ENCODE results near the gene KCNJ15.

The KCNJ15 gene

GRCh38 chr21:38315122-38315521, 58.3 kb downstream of the KCNJ15 start:
- no peaks in the 10 kb centered on the region for H3K9me3 ChIP-seq (replicated peaks; ENCODE audit: low read length)
- H3K4me1 ChIP-seq (ENCODE audit: control insufficient read depth, insufficient read depth, low read length), result peaks cover 23% of the 10 kb centered on the region
- no peak overlapping the region for H3K4me3 ChIP-seq (ENCODE audit: low read length)
- no peaks in the 10 kb centered on the region for H3K36me3 ChIP-seq (ENCODE audit: insufficient read depth, low read length)
- H3K4me2 ChIP-seq (ENCODE audit: low read length), result no peak overlapping the region
- H3K9ac ChIP-seq (ENCODE audit: low read depth, low read length), result no peak overlapping the region
- H3K27me3 ChIP-seq (ENCODE audit: control insufficient read depth, insufficient read depth, low read length), result no peaks in the 10 kb centered on the region

GRCh38 chr21:38319781-38320180, 63.0 kb downstream of the KCNJ15 start:
- Histone ChIP-seq H3K9me3 (replicated peaks; ENCODE audit: low read length) (no peaks in the 10 kb centered on the region), H3K9ac (ENCODE audit: low read depth, low read length) (peak overlapping the region; percentile 65), H3K27me3 (ENCODE audit: control insufficient read depth, insufficient read depth, low read length) (no peaks in the 10 kb centered on the region), H3K4me2 (ENCODE audit: low read length) (no peak overlapping the region), H3K4me1 (ENCODE audit: control insufficient read depth, insufficient read depth, low read length) (peaks cover 43% of the 10 kb centered on the region), H3K4me3 (ENCODE audit: low read length) (no peak overlapping the region), H3K36me3 (ENCODE audit: insufficient read depth, low read length) (no peaks in the 10 kb centered on the region)

- Histone ChIP-seq H3K4me1 (ENCODE audit: control insufficient read depth, insufficient read depth, low read length) (peaks cover 61% of the 10 kb centered on the region), H3K36me3 (ENCODE audit: insufficient read depth, low read length) (no peaks in the 10 kb centered on the region), H3K27me3 (ENCODE audit: control insufficient read depth, insufficient read depth, low read length) (no peaks in the 10 kb centered on the region), H3K4me3 (ENCODE audit: low read length) (no peak overlapping the region), H3K9ac (ENCODE audit: low read depth, low read length) (peak overlapping the region; percentile 80), H3K9me3 (replicated peaks; ENCODE audit: low read length) (no peaks in the 10 kb centered on the region), H3K4me2 (ENCODE audit: low read length) (no peak overlapping the region)
These were observed 64.8 kb downstream of the KCNJ15 start for GRCh38 chr21:38321568-38321967.

- Histone ChIP-seq H3K4me1 (ENCODE audit: control insufficient read depth, insufficient read depth, low read length) (peaks cover 70% of the 10 kb centered on the region), H3K27me3 (ENCODE audit: control insufficient read depth, insufficient read depth, low read length) (no peaks in the 10 kb centered on the region), H3K4me2 (ENCODE audit: low read length) (no peak overlapping the region), H3K36me3 (ENCODE audit: insufficient read depth, low read length) (no peaks in the 10 kb centered on the region), H3K9me3 (replicated peaks; ENCODE audit: low read length) (no peaks in the 10 kb centered on the region), H3K9ac (ENCODE audit: low read depth, low read length) (peak overlapping the region; percentile 80), H3K4me3 (ENCODE audit: low read length) (no peak overlapping the region)
These were observed 65.6 kb downstream of the KCNJ15 start for GRCh38 chr21:38322311-38322950.

GRCh38 chr21:38323721-38324531, 67.1 kb downstream of the KCNJ15 start:
- H3K9me3 ChIP-seq (replicated peaks; ENCODE audit: low read length), result no peaks in the 10 kb centered on the region
- H3K27me3 ChIP-seq (ENCODE audit: control insufficient read depth, insufficient read depth, low read length), result no peaks in the 10 kb centered on the region
- peak overlapping the region; percentile 87 for H3K9ac ChIP-seq (ENCODE audit: low read depth, low read length)
- H3K36me3 ChIP-seq (ENCODE audit: insufficient read depth, low read length), result no peaks in the 10 kb centered on the region
- H3K4me3 ChIP-seq (ENCODE audit: low read length), result peak overlapping the region; percentile 28
- peak overlapping the region; percentile 62 for H3K4me2 ChIP-seq (ENCODE audit: low read length)
- H3K4me1 ChIP-seq (ENCODE audit: control insufficient read depth, insufficient read depth, low read length), result peaks cover 83% of the 10 kb centered on the region

GRCh38 chr21:38325216-38325615, 68.4 kb downstream of the KCNJ15 start:
- Histone ChIP-seq H3K4me3 (ENCODE audit: low read length) (no peak overlapping the region), H3K27me3 (ENCODE audit: control insufficient read depth, insufficient read depth, low read length) (no peaks in the 10 kb centered on the region), H3K4me2 (ENCODE audit: low read length) (peak overlapping the region; percentile 62), H3K36me3 (ENCODE audit: insufficient read depth, low read length) (no peaks in the 10 kb centered on the region), H3K4me1 (ENCODE audit: control insufficient read depth, insufficient read depth, low read length) (peaks cover 86% of the 10 kb centered on the region), H3K9me3 (replicated peaks; ENCODE audit: low read length) (no peaks in the 10 kb centered on the region), H3K9ac (ENCODE audit: low read depth, low read length) (peak overlapping the region; percentile 87)

- H3K9ac ChIP-seq (ENCODE audit: low read depth, low read length), result peak overlapping the region; percentile 87
- H3K27me3 ChIP-seq (ENCODE audit: control insufficient read depth, insufficient read depth, low read length), result no peaks in the 10 kb centered on the region
- no peak overlapping the region for H3K4me3 ChIP-seq (ENCODE audit: low read length)
- H3K4me2 ChIP-seq (ENCODE audit: low read length), result no peak overlapping the region
- H3K9me3 ChIP-seq (replicated peaks; ENCODE audit: low read length), result no peaks in the 10 kb centered on the region
- peaks cover 89% of the 10 kb centered on the region for H3K4me1 ChIP-seq (ENCODE audit: control insufficient read depth, insufficient read depth, low read length)
- no peaks in the 10 kb centered on the region for H3K36me3 ChIP-seq (ENCODE audit: insufficient read depth, low read length)
These were observed 69.1 kb downstream of the KCNJ15 start for GRCh38 chr21:38325731-38326420.

GRCh38 chr21:38326429-38326828, 69.6 kb downstream of the KCNJ15 start:
- Histone ChIP-seq H3K4me2 (ENCODE audit: low read length) (no peak overlapping the region), H3K36me3 (ENCODE audit: insufficient read depth, low read length) (no peaks in the 10 kb centered on the region), H3K4me3 (ENCODE audit: low read length) (no peak overlapping the region), H3K9me3 (replicated peaks; ENCODE audit: low read length) (no peaks in the 10 kb centered on the region), H3K27me3 (ENCODE audit: control insufficient read depth, insufficient read depth, low read length) (no peaks in the 10 kb centered on the region), H3K4me1 (ENCODE audit: control insufficient read depth, insufficient read depth, low read length) (peaks cover 94% of the 10 kb centered on the region), H3K9ac (ENCODE audit: low read depth, low read length) (peak overlapping the region; percentile 87)

GRCh38 chr21:38326899-38327298, 70.1 kb downstream of the KCNJ15 start:
- Histone ChIP-seq H3K36me3 (ENCODE audit: insufficient read depth, low read length) (no peaks in the 10 kb centered on the region), H3K4me2 (ENCODE audit: low read length) (no peak overlapping the region), H3K9ac (ENCODE audit: low read depth, low read length) (peak overlapping the region; percentile 87), H3K4me1 (ENCODE audit: control insufficient read depth, insufficient read depth, low read length) (peaks cover 90% of the 10 kb centered on the region), H3K4me3 (ENCODE audit: low read length) (no peak overlapping the region), H3K9me3 (replicated peaks; ENCODE audit: low read length) (no peaks in the 10 kb centered on the region), H3K27me3 (ENCODE audit: control insufficient read depth, insufficient read depth, low read length) (no peaks in the 10 kb centered on the region)

GRCh38 chr21:38327984-38328383, 71.2 kb downstream of the KCNJ15 start:
- Histone ChIP-seq H3K9ac (ENCODE audit: low read depth, low read length) (peak overlapping the region; percentile 47), H3K9me3 (replicated peaks; ENCODE audit: low read length) (no peaks in the 10 kb centered on the region), H3K36me3 (ENCODE audit: insufficient read depth, low read length) (no peaks in the 10 kb centered on the region), H3K4me2 (ENCODE audit: low read length) (no peak overlapping the region), H3K4me3 (ENCODE audit: low read length) (no peak overlapping the region), H3K27me3 (ENCODE audit: control insufficient read depth, insufficient read depth, low read length) (no peaks in the 10 kb centered on the region), H3K4me1 (ENCODE audit: control insufficient read depth, insufficient read depth, low read length) (peaks cover 82% of the 10 kb centered on the region)

- no peak overlapping the region for H3K4me3 ChIP-seq (ENCODE audit: low read length)
- peaks cover 83% of the 10 kb centered on the region for H3K4me1 ChIP-seq (ENCODE audit: control insufficient read depth, insufficient read depth, low read length)
- H3K4me2 ChIP-seq (ENCODE audit: low read length), result no peak overlapping the region
- H3K27me3 ChIP-seq (ENCODE audit: control insufficient read depth, insufficient read depth, low read length), result no peaks in the 10 kb centered on the region
- no peaks in the 10 kb centered on the region for H3K36me3 ChIP-seq (ENCODE audit: insufficient read depth, low read length)
- H3K9ac ChIP-seq (ENCODE audit: low read depth, low read length), result no peak overlapping the region
- no peaks in the 10 kb centered on the region for H3K9me3 ChIP-seq (replicated peaks; ENCODE audit: low read length)
These were observed 72.4 kb downstream of the KCNJ15 start for GRCh38 chr21:38329162-38329561.

Data from skeletal muscle satellite cell (primary cell).